ENCODE measurements around the gene OTUB1.
A peak's percentile ranks its signal among the peaks of the same experiment; 100 is the strongest.

The OTUB1 gene

GRCh38 chr11:63978551-63979239, 7.5 kb upstream of the OTUB1 start:
- TF ChIP-seq CTCF (IDR thresholded peaks at IDR 0.05; ENCODE audit: low read depth, low read length, missing control alignments): no peak
- H3K4me3 ChIP-seq (ENCODE audit: low read depth, low read length): no peak overlapping the region

GRCh38 chr11:63979426-63979825, 6.8 kb upstream of the OTUB1 start:
- no peak for TF ChIP-seq CTCF (IDR thresholded peaks at IDR 0.05; ENCODE audit: low read depth, low read length, missing control alignments)
- no peak for DNase-seq (ENCODE audit: low read depth)

More at GRCh38 chr11:63978551-63979239, 7.5 kb upstream of the OTUB1 start:
- DNase-seq (ENCODE audit: low read depth): no peak

GRCh38 chr11:63985812-63986155, 454 bp upstream of the OTUB1 start:
- TF ChIP-seq CTCF (IDR thresholded peaks at IDR 0.05; ENCODE audit: low read depth, low read length, missing control alignments): no peak
- no peak for DNase-seq (ENCODE audit: low read depth)
- peak overlapping the region; percentile 91 for H3K4me3 ChIP-seq (ENCODE audit: low read depth, low read length)

More at GRCh38 chr11:63979426-63979825, 6.8 kb upstream of the OTUB1 start:
- H3K4me3 ChIP-seq (ENCODE audit: low read depth, low read length): no peak overlapping the region

- DNase-seq (ENCODE audit: low read depth): no peak
- peak overlapping the region; percentile 91 for H3K4me3 ChIP-seq (ENCODE audit: low read depth, low read length)
- no peak for TF ChIP-seq CTCF (IDR thresholded peaks at IDR 0.05; ENCODE audit: low read depth, low read length, missing control alignments)
Measured at GRCh38 chr11:63986932-63987513, 785 bp downstream of the OTUB1 start.

- no peak for TF ChIP-seq CTCF (IDR thresholded peaks at IDR 0.05; ENCODE audit: low read depth, low read length, missing control alignments)
- no peak for DNase-seq (ENCODE audit: low read depth)
- H3K4me3 ChIP-seq (ENCODE audit: low read depth, low read length): no peak overlapping the region
Measured at GRCh38 chr11:63991558-63991957, 5.3 kb downstream of the OTUB1 start.

- DNase-seq (ENCODE audit: low read depth): no peak
- H3K4me3 ChIP-seq (ENCODE audit: low read depth, low read length): no peak overlapping the region
- TF ChIP-seq CTCF (IDR thresholded peaks at IDR 0.05; ENCODE audit: low read depth, low read length, missing control alignments): no peak
Measured at GRCh38 chr11:63993100-63993499, 6.9 kb downstream of the OTUB1 start.

GRCh38 chr11:63993993-63994392, 7.8 kb downstream of the OTUB1 start:
- no peak for DNase-seq (ENCODE audit: low read depth)
- TF ChIP-seq CTCF (IDR thresholded peaks at IDR 0.05; ENCODE audit: low read depth, low read length, missing control alignments): no peak
- H3K4me3 ChIP-seq (ENCODE audit: low read depth, low read length): no peak overlapping the region
